Stimulated activated CD4-positive, alpha-beta T cell treated with anti-CD3 and anti-CD28 coated beads, Interleukin-12 subunit alpha, Interleukin-12 subunit beta, amount 100 ng/mL, for 48 hours (primary cell): ENCODE measurements around the gene BPIFB6.

ENCODE experiments used
- DNase-seq, 3 donors: peaks; one replicate each; pipeline ENCODE4 v3.0.0-alpha.2; 2020; ENCODE audit warnings: low read depth in 2 of 3, low spot score in 1 of 3

Gene BPIFB6

GRCh38 chr20:33015700-33016580 lies 15.5 kb upstream of the BPIFB6 start:
- DNase-seq: no peak

GRCh38 chr20:33016581-33017109 lies 14.8 kb upstream of the BPIFB6 start:
- no peak for DNase-seq

- no peak for DNase-seq
Measured at GRCh38 chr20:33017542-33017941, 13.9 kb upstream of the BPIFB6 start.

- no peak for DNase-seq
Measured at GRCh38 chr20:33018169-33018931, 13.1 kb upstream of the BPIFB6 start.

GRCh38 chr20:33019465-33020277 lies 11.8 kb upstream of the BPIFB6 start:
- DNase-seq: no peak

- no peak for DNase-seq
Measured at GRCh38 chr20:33020278-33021161, 10.9 kb upstream of the BPIFB6 start.

- no peak for DNase-seq
Measured at GRCh38 chr20:33021879-33022278, 9.6 kb upstream of the BPIFB6 start.

- no peak for DNase-seq
Measured at GRCh38 chr20:33022289-33022688, 9.2 kb upstream of the BPIFB6 start.

GRCh38 chr20:33022694-33023438 lies 8.6 kb upstream of the BPIFB6 start:
- no peak for DNase-seq

- DNase-seq: no peak
Measured at GRCh38 chr20:33023439-33024242, 7.8 kb upstream of the BPIFB6 start.

- no peak for DNase-seq
Measured at GRCh38 chr20:33024243-33024560, 7.2 kb upstream of the BPIFB6 start.

- DNase-seq: no peak
Measured at GRCh38 chr20:33024609-33025317, 6.7 kb upstream of the BPIFB6 start.

GRCh38 chr20:33025318-33025876 lies 6.1 kb upstream of the BPIFB6 start:
- no peak for DNase-seq

GRCh38 chr20:33026072-33026778 lies 5.2 kb upstream of the BPIFB6 start:
- no peak for DNase-seq

- no peak for DNase-seq
Measured at GRCh38 chr20:33026779-33027759, 4.4 kb upstream of the BPIFB6 start.
